Smooth muscle cell (in vitro differentiated cells): Measurements from ENCODE around the gene MAF. TPM values are rescaled to one million over a fixed set of nuclear protein-coding genes. Genes with fewer than 3 reads are reported as not detected.

Source experiments
- DNase-seq: peaks from one replicate; lab custom pipeline; 2025; ENCODE audit not compliant: unreplicated experiment; lab: John Stamatoyannopoulos, UW
- H2AFZ ChIP-seq: fragments of 200-600 bp; sonication (generic); 2 replicates; pipeline ENCODE4 v1.6.0; 2016; ENCODE audit warnings: antibody characterized with exemption, low read depth, mild to moderate bottlenecking
- H3F3A ChIP-seq: fragments of 200-600 bp; sonication (generic); 2 replicates; pipeline ENCODE4 v1.6.0; 2017; ENCODE audit warnings: antibody characterized with exemption, low read depth
- H3K27ac ChIP-seq: fragments of 200-600 bp; sonication (generic); 2 replicates; pipeline ENCODE4 v1.5.1; 2016; ENCODE audit warnings: low read depth, mild to moderate bottlenecking
- H3K27me3 ChIP-seq: fragments of 200-600 bp; sonication (generic); 2 replicates; pipeline ENCODE4 v1.6.1; 2016; ENCODE audit warnings: low read depth, mild to moderate bottlenecking
- H3K36me3 ChIP-seq: fragments of 200-600 bp; sonication (generic); 2 replicates; pipeline ENCODE4 v1.5.1; 2016; ENCODE audit warnings: low read depth
- H3K4me1 ChIP-seq: fragments of 200-600 bp; sonication (generic); 2 replicates; pipeline ENCODE4 v1.5.1; 2016; ENCODE audit warnings: low read depth
- H3K4me2 ChIP-seq: fragments of 200-600 bp; sonication (generic); 2 replicates; pipeline ENCODE4 v1.6.0; 2016; ENCODE audit warnings: mild to moderate bottlenecking
- H3K4me3 ChIP-seq: fragments of 200-600 bp; sonication (generic); 2 replicates; pipeline ENCODE4 v1.5.1; 2016; ENCODE audit warnings: mild to moderate bottlenecking
- H3K79me2 ChIP-seq: fragments of 200-600 bp; sonication (generic); 2 replicates; pipeline ENCODE4 v1.6.0; 2016; ENCODE audit warnings: low read depth, mild to moderate bottlenecking
- H3K9ac ChIP-seq: fragments of 200-600 bp; sonication (generic); 2 replicates; pipeline ENCODE4 v1.6.0; 2016; ENCODE audit warnings: low read depth
- H3K9me3 ChIP-seq: fragments of 200-600 bp; sonication (generic); replicated peaks from 2 replicates; pipeline ENCODE4 v1.5.1; 2016; ENCODE audit warnings: low read depth
- H4K20me1 ChIP-seq: fragments of 200-600 bp; sonication (generic); 2 replicates; pipeline ENCODE4 v1.6.0; 2016; ENCODE audit warnings: low read depth
- WGBS: methylation state at CpG from one replicate; pipeline ENCODE4 v1.1.7; 2016; ENCODE audit warnings: low lambda C conversion rate; 5-methylcytosine and 5-hydroxymethylcytosine counted together
- polyA plus RNA-seq: library from polyadenylated mRNA; unstranded; fragments of >200 nt; fragmentation: Nextera tagmentation; extraction: Ambion mirVana; gene quantifications from 2 replicates; pipeline ENCODE4 v1.2.1, GENCODE V29; 2016
- total RNA-seq: library from RNA; depleted of rRNA; stranded (reverse); fragments of >200 nt; gene quantifications from 2 replicates; pipeline ENCODE4 v1.2.3, GENCODE V29; 2014
- TF ChIP-seq, protein P1 (sequence below): fragments of 200-600 bp; sonication (generic); IDR thresholded peaks from 2 replicates; pipeline ENCODE4 v1.5.1; 2017; ENCODE audit warnings: borderline replicate concordance, mild to moderate bottlenecking, antibody characterized with exemption; ENCODE audit not compliant: insufficient read depth, poor library complexity, severe bottlenecking

Gene MAF
- total and polyA plus RNA-seq, 2 experiments from 2014 or later, result 19.1 to 54.9 TPM

DNA sequence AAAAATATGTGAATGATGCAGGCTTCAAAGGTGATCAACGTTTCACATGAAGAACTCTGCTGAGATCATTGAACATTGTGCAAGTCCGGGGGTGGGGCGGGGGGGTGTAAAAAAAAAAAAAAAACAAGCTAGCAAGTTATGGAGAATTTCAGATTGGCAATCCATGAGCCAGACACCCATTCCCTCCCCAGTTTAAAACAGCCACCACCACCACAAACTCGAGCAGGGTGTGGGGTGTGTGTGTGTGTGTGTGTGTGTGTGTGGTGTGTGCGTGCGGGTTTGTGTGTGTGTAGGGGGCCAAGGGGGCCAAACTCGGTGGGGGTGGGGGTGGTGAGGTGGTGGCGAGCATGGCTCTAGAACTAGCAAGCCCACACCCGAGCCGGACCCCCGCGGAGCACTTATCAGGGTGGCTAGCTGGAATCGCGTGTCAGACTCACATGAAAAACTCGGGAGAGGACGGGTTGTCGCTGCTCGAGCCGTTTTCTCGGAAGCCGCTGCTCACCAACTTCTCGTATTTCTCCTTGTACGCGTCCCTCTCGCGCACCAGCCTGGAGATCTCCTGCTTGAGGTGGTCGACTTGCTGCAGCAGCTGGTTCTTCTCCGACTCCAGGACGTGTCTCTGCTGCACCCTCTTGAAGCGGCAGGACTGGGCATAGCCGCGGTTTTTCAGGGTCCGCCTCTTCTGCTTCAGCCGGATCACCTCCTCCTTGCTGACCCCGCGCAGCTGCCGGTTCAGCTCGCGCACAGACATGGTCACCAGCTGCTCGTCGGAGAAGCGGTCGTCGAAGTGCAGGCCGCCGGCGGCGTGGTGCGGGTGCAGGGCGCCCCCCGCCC lies 2.0 kb downstream of the MAF start:
- no peaks in the 10 kb centered on the region for H3K36me3 ChIP-seq
- H3F3A ChIP-seq, result peaks cover 20% of the 10 kb centered on the region
- H3K4me2 ChIP-seq, result peak overlapping the region; percentile 89
- H4K20me1 ChIP-seq, result peaks cover 57% of the 10 kb centered on the region
- H3K4me1 ChIP-seq, result peaks cover 40% of the 10 kb centered on the region
- peak overlapping the region; percentile 69 for H3K9ac ChIP-seq
- peak overlapping the region; percentile 58 for H3K4me3 ChIP-seq
- no peak for DNase-seq
- no peak overlapping the region for H2AFZ ChIP-seq
- H3K79me2 ChIP-seq, result peaks cover 45% of the 10 kb centered on the region
- no peaks in the 10 kb centered on the region for H3K27me3 ChIP-seq
- H3K9me3 ChIP-seq, result no peaks in the 10 kb centered on the region
- peak overlapping the region; percentile 42 for H3K27ac ChIP-seq
- whole genome bisulfite sequencing, result 1% methylated on average over 43 of the region's 51 CpGs
- TF ChIP-seq, protein P1, sequence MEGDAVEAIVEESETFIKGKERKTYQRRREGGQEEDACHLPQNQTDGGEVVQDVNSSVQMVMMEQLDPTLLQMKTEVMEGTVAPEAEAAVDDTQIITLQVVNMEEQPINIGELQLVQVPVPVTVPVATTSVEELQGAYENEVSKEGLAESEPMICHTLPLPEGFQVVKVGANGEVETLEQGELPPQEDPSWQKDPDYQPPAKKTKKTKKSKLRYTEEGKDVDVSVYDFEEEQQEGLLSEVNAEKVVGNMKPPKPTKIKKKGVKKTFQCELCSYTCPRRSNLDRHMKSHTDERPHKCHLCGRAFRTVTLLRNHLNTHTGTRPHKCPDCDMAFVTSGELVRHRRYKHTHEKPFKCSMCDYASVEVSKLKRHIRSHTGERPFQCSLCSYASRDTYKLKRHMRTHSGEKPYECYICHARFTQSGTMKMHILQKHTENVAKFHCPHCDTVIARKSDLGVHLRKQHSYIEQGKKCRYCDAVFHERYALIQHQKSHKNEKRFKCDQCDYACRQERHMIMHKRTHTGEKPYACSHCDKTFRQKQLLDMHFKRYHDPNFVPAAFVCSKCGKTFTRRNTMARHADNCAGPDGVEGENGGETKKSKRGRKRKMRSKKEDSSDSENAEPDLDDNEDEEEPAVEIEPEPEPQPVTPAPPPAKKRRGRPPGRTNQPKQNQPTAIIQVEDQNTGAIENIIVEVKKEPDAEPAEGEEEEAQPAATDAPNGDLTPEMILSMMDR, result peak; percentile 7

- peak overlapping the region; percentile 69 for H3K9ac ChIP-seq
- H3K4me2 ChIP-seq, result peak overlapping the region; percentile 89
- H3F3A ChIP-seq, result peaks cover 20% of the 10 kb centered on the region
- no peaks in the 10 kb centered on the region for H3K27me3 ChIP-seq
- 13% methylated on average over 3 of the region's 3 CpGs for WGBS
- peaks cover 37% of the 10 kb centered on the region for H3K4me1 ChIP-seq
- H3K36me3 ChIP-seq, result no peaks in the 10 kb centered on the region
- no peaks in the 10 kb centered on the region for H3K9me3 ChIP-seq
- no peak for DNase-seq
- no peak overlapping the region for H2AFZ ChIP-seq
- peak overlapping the region; percentile 42 for H3K27ac ChIP-seq
- H4K20me1 ChIP-seq, result peaks cover 61% of the 10 kb centered on the region
- H3K4me3 ChIP-seq, result peak overlapping the region; percentile 58
- H3K79me2 ChIP-seq, result peaks cover 45% of the 10 kb centered on the region
- TF ChIP-seq, protein P1, result no peak
Observed at GRCh38 chr16:79598063-79598347, 2.5 kb downstream of the MAF start.

- WGBS, result 68% methylated on average over 5 of the region's 5 CpGs
- Histone ChIP-seq H3K4me3 (peak overlapping the region; percentile 58), H3K36me3 (no peaks in the 10 kb centered on the region), H3K9me3 (no peaks in the 10 kb centered on the region), H2AFZ (no peak overlapping the region), H4K20me1 (peaks cover 65% of the 10 kb centered on the region), H3F3A (peaks cover 20% of the 10 kb centered on the region), H3K4me1 (peaks cover 36% of the 10 kb centered on the region), H3K27me3 (no peaks in the 10 kb centered on the region), H3K9ac (peak overlapping the region; percentile 69), H3K4me2 (peak overlapping the region; percentile 89), H3K79me2 (peaks cover 45% of the 10 kb centered on the region), H3K27ac (peak overlapping the region; percentile 42)
- no peak for DNase-seq
- TF ChIP-seq, protein P1, result no peak
Observed at GRCh38 chr16:79597277-79598062, 3.1 kb downstream of the MAF start.
